OCI-LY3 (cell line): ENCODE results near the gene DCUN1D2.

Source experiments
- EZH2phosphoT487 ChIP-seq: fragments of 200-600 bp; shearing (Covaris generic); IDR thresholded peaks from 2 replicates; pipeline ENCODE4 v1.6.1; 2018; ENCODE audit warnings: antibody characterized with exemption, mixed run types, low read depth
- TF ChIP-seq, protein P1 (sequence below): fragments of 200-600, 300-600 bp; sonication (generic); IDR thresholded peaks from 2 replicates; pipeline ENCODE4 v1.5.1; 2014; ENCODE audit warnings: antibody characterized with exemption, low read length, low read depth

DNA sequence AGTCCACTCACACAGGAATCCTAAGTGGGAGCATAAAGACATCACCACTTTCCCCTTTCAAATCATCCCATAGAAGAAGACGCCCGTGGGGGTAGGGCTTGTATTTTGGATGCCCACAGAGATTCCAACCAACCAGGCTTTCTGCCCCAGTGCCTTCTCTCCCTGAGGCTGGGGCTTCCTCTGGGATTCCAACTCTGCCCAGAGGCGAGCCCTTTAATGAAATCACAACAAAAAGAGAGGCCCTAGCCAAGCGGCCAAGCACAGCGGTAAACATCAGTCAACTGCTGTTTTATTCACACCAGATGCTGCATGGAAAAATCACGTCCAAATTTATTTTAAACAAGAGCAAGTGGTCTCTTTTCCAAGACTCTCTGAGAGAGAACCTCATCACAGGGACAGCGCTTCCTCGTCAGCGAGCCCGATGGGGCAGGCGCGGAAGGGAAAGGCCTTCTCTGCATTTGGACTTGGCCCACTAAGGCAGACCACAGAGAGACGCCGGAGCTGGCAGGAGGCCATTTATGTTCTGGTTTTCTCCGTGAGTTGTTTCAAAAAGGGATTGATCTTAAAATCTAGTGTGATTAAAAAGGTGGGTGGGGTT lies 68.7 kb downstream of the DCUN1D2 start:
- TF ChIP-seq, protein P1, sequence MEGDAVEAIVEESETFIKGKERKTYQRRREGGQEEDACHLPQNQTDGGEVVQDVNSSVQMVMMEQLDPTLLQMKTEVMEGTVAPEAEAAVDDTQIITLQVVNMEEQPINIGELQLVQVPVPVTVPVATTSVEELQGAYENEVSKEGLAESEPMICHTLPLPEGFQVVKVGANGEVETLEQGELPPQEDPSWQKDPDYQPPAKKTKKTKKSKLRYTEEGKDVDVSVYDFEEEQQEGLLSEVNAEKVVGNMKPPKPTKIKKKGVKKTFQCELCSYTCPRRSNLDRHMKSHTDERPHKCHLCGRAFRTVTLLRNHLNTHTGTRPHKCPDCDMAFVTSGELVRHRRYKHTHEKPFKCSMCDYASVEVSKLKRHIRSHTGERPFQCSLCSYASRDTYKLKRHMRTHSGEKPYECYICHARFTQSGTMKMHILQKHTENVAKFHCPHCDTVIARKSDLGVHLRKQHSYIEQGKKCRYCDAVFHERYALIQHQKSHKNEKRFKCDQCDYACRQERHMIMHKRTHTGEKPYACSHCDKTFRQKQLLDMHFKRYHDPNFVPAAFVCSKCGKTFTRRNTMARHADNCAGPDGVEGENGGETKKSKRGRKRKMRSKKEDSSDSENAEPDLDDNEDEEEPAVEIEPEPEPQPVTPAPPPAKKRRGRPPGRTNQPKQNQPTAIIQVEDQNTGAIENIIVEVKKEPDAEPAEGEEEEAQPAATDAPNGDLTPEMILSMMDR: no peak
- TF ChIP-seq EZH2phosphoT487: no peak
